ENCODE results near the gene FLT3.

DNA sequence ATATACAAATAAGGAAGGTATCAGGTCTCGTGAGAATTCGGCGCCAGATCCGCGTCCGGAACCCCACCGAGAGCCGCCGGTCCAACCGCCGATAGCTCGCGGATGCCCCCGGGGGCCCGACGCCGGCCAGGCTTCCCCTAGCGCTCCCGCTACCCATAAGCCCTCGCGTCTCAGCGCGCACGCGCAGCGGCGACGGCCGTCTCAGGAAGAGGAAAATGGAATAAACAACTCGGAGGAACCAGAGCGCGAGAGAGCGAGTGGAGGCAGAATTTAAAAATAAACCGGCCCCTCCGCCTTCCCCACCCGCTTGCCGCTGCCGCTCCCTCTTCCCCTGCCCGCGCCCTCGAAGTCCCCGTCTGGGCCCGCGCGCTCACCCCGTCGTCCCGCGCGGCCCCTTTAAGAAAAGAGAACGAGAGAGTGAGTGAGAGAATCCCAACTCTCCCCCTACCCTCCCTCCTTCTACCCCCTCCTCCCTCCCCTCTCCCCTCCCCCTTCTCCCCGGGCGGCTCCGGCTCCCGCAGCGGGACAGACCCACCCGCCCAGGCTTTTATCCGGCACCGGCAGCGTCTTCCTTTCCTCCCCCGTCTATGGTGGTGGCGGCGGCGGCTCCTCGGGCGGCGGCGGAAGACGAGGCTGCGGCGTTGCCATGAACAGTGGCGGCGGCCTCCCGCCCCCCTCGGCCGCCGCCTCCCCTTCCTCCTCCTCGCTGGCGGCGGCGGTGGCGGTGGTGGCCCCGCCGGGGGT lies 37.8 kb upstream of the FLT3 start, which contains the start of gene PAN3:
- TF ChIP-seq, protein P1, sequence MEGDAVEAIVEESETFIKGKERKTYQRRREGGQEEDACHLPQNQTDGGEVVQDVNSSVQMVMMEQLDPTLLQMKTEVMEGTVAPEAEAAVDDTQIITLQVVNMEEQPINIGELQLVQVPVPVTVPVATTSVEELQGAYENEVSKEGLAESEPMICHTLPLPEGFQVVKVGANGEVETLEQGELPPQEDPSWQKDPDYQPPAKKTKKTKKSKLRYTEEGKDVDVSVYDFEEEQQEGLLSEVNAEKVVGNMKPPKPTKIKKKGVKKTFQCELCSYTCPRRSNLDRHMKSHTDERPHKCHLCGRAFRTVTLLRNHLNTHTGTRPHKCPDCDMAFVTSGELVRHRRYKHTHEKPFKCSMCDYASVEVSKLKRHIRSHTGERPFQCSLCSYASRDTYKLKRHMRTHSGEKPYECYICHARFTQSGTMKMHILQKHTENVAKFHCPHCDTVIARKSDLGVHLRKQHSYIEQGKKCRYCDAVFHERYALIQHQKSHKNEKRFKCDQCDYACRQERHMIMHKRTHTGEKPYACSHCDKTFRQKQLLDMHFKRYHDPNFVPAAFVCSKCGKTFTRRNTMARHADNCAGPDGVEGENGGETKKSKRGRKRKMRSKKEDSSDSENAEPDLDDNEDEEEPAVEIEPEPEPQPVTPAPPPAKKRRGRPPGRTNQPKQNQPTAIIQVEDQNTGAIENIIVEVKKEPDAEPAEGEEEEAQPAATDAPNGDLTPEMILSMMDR (IDR thresholded peaks at IDR 0.05; ENCODE audit: low read length) = no peak
- TF ChIP-seq EZH2 (optimal IDR thresholded peaks at IDR 0.05; ENCODE audit: low read depth, low read length) = no peak
